ENCODE results near the gene CST11.
"Not testable (repeated sequence)": the region's sequence is repeated elsewhere in the genome, so short reads cannot be mapped to it uniquely, and the experiment has no call there.

Gene CST11

GRCh38 chr20:23452776-23453175, at the start of gene CST11:
Gene CST11, minus strand, starts transcription at chr20:23452876. Its CDS starts 65 bp downstream, at chr20:23452811.
- ATAC-seq (no peak), DNase-seq (no peak)
- H3K4me1 Mint-ChIP-seq, result peaks cover 26% of the 10 kb centered on the region
- H3K27me3 Mint-ChIP-seq, result no peaks in the 10 kb centered on the region
- H3K4me3 Mint-ChIP-seq, result no peak within 1 kb of the TSS
- no peaks in the 10 kb centered on the region for H3K9me3 Mint-ChIP-seq
- peak within 1 kb of the TSS in 1 of 2 donors; percentile 33 for H3K27ac Mint-ChIP-seq

- peaks cover 17% of the 10 kb centered on the region for H3K4me1 Mint-ChIP-seq
- no peak overlapping the region for H3K4me3 Mint-ChIP-seq
- peaks cover 11 to 20% of the 10 kb centered on the region in 2 donors for H3K9me3 Mint-ChIP-seq
- H3K27me3 Mint-ChIP-seq, result peaks cover 34% of the 10 kb centered on the region
- ATAC-seq (no peak), DNase-seq (no peak)
- no peak overlapping the region for H3K27ac Mint-ChIP-seq
Observed at GRCh38 chr20:23501926-23502325, 49.2 kb upstream of the CST11 start.

GRCh38 chr20:23497536-23497935, 44.9 kb upstream of the CST11 start:
- peak; percentile 31 to 67 for DNase-seq

GRCh38 chr20:23493172-23493772, 40.6 kb upstream of the CST11 start:
- no peak overlapping the region for H3K27ac Mint-ChIP-seq
- peaks cover 23% of the 10 kb centered on the region for H3K4me1 Mint-ChIP-seq
- no peak for ATAC-seq
- H3K27me3 Mint-ChIP-seq, result peaks cover under 1% of the 10 kb centered on the region
- H3K4me3 Mint-ChIP-seq, result no peak overlapping the region
- DNase-seq, result no peak
- peaks cover 14 to 28% of the 10 kb centered on the region in 2 donors for H3K9me3 Mint-ChIP-seq

More at GRCh38 chr20:23497536-23497935, 44.9 kb upstream of the CST11 start:
- Mint-ChIP-seq H3K27me3 (peaks cover 19% of the 10 kb centered on the region), H3K4me1 (peaks cover 22% of the 10 kb centered on the region), H3K4me3 (no peak overlapping the region), H3K9me3 (peaks cover 14 to 35% of the 10 kb centered on the region in 2 donors), H3K27ac (peak overlapping the region in 1 of 2 donors; percentile 13)
- peak; percentile 97 for ATAC-seq

GRCh38 chr20:23492292-23492691, 39.6 kb upstream of the CST11 start:
- Mint-ChIP-seq H3K27me3 (no peaks in the 10 kb centered on the region), H3K4me3 (no peak overlapping the region), H3K27ac (no peak overlapping the region), H3K9me3 (peaks cover 6 to 19% of the 10 kb centered on the region in 2 donors), H3K4me1 (peaks cover 14% of the 10 kb centered on the region)
- DNase-seq, result peak in 1 of 2 donors; percentile 36
- ATAC-seq, result peak; percentile 92

- H3K4me1 Mint-ChIP-seq, result peaks cover 8% of the 10 kb centered on the region
- peaks cover 0 to 7% of the 10 kb centered on the region in 2 donors for H3K9me3 Mint-ChIP-seq
- H3K27ac Mint-ChIP-seq, result no peak within 1 kb of the TSS
- DNase-seq (no peak), ATAC-seq (no peak)
- H3K27me3 Mint-ChIP-seq, result no peaks in the 10 kb centered on the region
- no peak within 1 kb of the TSS for H3K4me3 Mint-ChIP-seq
Observed at GRCh38 chr20:23490817-23491216, 38.1 kb upstream of the CST11 start, which contains the start of gene CST8. Gene CST8, plus strand, starts transcription at chr20:23491117. Its CDS starts 551 bp downstream, at chr20:23491668.

GRCh38 chr20:23488996-23489395, 36.3 kb upstream of the CST11 start:
- H3K4me3 Mint-ChIP-seq, result no peak overlapping the region
- ATAC-seq, result no peak
- DNase-seq, result no peak
- H3K4me1 Mint-ChIP-seq, result peaks cover 8% of the 10 kb centered on the region
- H3K27me3 Mint-ChIP-seq, result no peaks in the 10 kb centered on the region
- H3K9me3 Mint-ChIP-seq, result no peaks in the 10 kb centered on the region
- no peak overlapping the region for H3K27ac Mint-ChIP-seq

GRCh38 chr20:23488470-23488869, 35.8 kb upstream of the CST11 start:
- Mint-ChIP-seq H3K4me1 (peaks cover 8% of the 10 kb centered on the region), H3K27me3 (no peaks in the 10 kb centered on the region), H3K9me3 (no peaks in the 10 kb centered on the region), H3K4me3 (no peak overlapping the region), H3K27ac (no peak overlapping the region)
- ATAC-seq (no peak), DNase-seq (no peak)

GRCh38 chr20:23484081-23484480, 31.4 kb upstream of the CST11 start:
- Mint-ChIP-seq H3K9me3 (no peaks in the 10 kb centered on the region), H3K27ac (no peak overlapping the region), H3K4me3 (no peak overlapping the region), H3K27me3 (peaks cover 5% of the 10 kb centered on the region), H3K4me1 (no peaks in the 10 kb centered on the region)
- DNase-seq, result no peak
- ATAC-seq, result no peak

GRCh38 chr20:23482138-23482537, 29.5 kb upstream of the CST11 start:
- Mint-ChIP-seq H3K27me3 (peaks cover 5% of the 10 kb centered on the region), H3K4me3 (no peak overlapping the region), H3K9me3 (no peaks in the 10 kb centered on the region), H3K27ac (no peak overlapping the region), H3K4me1 (no peaks in the 10 kb centered on the region)
- DNase-seq (no peak), ATAC-seq (no peak)

- ATAC-seq, result no peak
- H3K4me3 Mint-ChIP-seq, result no peak overlapping the region
- H3K4me1 Mint-ChIP-seq, result no peaks in the 10 kb centered on the region
- peaks cover 5% of the 10 kb centered on the region for H3K27me3 Mint-ChIP-seq
- no peak for DNase-seq
- no peaks in the 10 kb centered on the region for H3K9me3 Mint-ChIP-seq
- H3K27ac Mint-ChIP-seq, result no peak overlapping the region
Observed at GRCh38 chr20:23479043-23479442, 26.4 kb upstream of the CST11 start.

GRCh38 chr20:23477223-23477622, 24.5 kb upstream of the CST11 start:
- Mint-ChIP-seq H3K4me1 (no peaks in the 10 kb centered on the region), H3K4me3 (no peak overlapping the region), H3K27ac (no peak overlapping the region), H3K9me3 (no peaks in the 10 kb centered on the region), H3K27me3 (peaks cover 5% of the 10 kb centered on the region)
- ATAC-seq, result no peak
- DNase-seq, result no peak

GRCh38 chr20:23476015-23476754, 23.5 kb upstream of the CST11 start:
- Mint-ChIP-seq H3K27me3 (peaks cover 5% of the 10 kb centered on the region), H3K9me3 (no peaks in the 10 kb centered on the region), H3K4me1 (no peaks in the 10 kb centered on the region), H3K4me3 (no peak overlapping the region), H3K27ac (no peak overlapping the region)
- DNase-seq (no peak), ATAC-seq (no peak)

GRCh38 chr20:23475395-23475794, 22.7 kb upstream of the CST11 start:
- DNase-seq, result no peak
- H3K27ac Mint-ChIP-seq, result no peak overlapping the region
- peaks cover 4% of the 10 kb centered on the region for H3K27me3 Mint-ChIP-seq
- H3K4me3 Mint-ChIP-seq, result no peak overlapping the region
- no peak for ATAC-seq
- H3K9me3 Mint-ChIP-seq, result no peaks in the 10 kb centered on the region
- H3K4me1 Mint-ChIP-seq, result no peaks in the 10 kb centered on the region

- H3K27ac Mint-ChIP-seq, DNase-seq, H3K4me3 Mint-ChIP-seq, ATAC-seq, H3K27me3 Mint-ChIP-seq, H3K9me3 Mint-ChIP-seq, H3K4me1 Mint-ChIP-seq: not testable (repeated sequence)
Observed at GRCh38 chr20:23473293-23473692, 20.6 kb upstream of the CST11 start.

- H3K4me1 Mint-ChIP-seq, H3K27ac Mint-ChIP-seq, H3K27me3 Mint-ChIP-seq, ATAC-seq, DNase-seq, H3K4me3 Mint-ChIP-seq: not testable (repeated sequence)
- peaks cover 3 to 15% of the 10 kb centered on the region in 2 donors for H3K9me3 Mint-ChIP-seq
Observed at GRCh38 chr20:23472306-23472705, 19.6 kb upstream of the CST11 start.
